ENCODE data around the gene EP300.
"Not testable (repeated sequence)": the region's sequence is repeated elsewhere in the genome, so short reads cannot be mapped to it uniquely, and the experiment has no call there.

The EP300 gene

DNA sequence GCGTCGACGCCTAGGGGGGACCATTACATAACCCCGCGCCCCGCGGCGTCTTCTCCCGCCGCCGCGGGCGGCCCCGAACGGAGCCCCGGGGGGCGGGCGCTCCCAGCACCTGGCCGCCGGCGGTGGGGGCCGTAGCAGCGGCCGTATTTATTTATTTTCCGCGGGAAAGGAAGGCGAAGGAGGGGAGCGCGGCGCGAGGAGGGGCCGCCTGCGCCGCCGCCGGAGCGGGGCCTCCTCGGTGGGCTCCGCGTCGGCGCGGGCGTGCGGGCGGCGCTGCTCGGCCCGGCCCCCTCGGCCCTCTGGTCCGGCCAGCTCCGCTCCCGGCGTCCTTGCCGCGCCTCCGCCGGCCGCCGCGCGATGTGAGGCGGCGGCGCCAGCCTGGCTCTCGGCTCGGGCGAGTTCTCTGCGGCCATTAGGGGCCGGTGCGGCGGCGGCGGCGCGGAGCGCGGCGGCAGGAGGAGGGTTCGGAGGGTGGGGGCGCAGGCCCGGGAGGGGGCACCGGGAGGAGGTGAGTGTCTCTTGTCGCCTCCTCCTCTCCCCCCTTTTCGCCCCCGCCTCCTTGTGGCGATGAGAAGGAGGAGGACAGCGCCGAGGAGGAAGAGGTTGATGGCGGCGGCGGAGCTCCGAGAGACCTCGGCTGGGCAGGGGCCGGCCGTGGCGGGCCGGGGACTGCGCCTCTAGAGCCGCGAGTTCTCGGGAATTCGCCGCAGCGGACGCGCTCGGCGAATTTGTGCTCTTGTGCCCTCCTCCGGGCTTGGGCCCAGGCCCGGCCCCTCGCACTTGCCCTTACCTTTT lies at the start of gene EP300:
EP300 (plus strand) TSS at position 570 of the 795 bp plus-strand sequence. CDS start 413 bp downstream, outside the sequence.
- in situ Hi-C loops (cut with MboI; ENCODE audit: low sequenced_read_pairs), result no loop called here

DNA sequence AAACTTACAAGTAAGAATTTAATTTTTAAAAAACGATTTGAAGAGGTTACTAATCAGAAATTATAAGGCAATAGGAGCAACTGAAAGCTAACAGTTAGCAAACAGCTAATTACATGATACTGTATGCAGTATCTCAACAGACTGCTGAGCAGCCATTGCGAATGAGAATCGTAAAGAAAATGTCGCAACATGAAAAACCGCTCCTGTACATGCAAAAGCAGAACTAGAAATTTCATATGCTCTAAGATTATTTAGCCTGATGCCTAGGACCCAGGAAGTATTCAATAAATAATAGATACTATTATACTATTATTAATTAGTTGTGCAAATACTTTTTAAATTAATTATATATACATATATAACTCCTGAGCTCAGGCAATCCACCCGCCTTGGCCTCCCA lies 48.7 kb upstream of the EP300 start:
- in situ Hi-C loops (cut with MboI; ENCODE audit: low sequenced_read_pairs), result no loop called here

DNA sequence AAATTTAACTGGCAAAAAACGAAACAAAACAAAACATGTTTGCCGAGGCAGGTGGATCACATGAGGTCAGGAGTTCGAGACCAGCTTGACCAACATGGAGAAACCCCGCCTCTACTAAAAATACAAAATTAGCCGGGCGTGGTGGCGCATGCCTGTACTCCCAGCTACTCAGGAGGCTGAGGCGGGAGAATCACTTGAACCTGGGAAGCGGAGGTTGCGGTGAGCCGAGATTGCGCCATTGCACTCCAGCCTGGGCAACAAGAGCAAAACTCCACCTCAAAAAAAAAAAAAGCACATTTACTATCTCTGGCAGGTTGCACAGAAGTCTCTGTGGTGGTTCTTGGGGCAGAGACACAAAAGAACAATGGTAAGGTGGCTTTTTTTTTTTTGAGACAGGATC lies 46.8 kb upstream of the EP300 start:
- in situ Hi-C loops (cut with MboI; ENCODE audit: low sequenced_read_pairs), result not testable (repeated sequence)

DNA sequence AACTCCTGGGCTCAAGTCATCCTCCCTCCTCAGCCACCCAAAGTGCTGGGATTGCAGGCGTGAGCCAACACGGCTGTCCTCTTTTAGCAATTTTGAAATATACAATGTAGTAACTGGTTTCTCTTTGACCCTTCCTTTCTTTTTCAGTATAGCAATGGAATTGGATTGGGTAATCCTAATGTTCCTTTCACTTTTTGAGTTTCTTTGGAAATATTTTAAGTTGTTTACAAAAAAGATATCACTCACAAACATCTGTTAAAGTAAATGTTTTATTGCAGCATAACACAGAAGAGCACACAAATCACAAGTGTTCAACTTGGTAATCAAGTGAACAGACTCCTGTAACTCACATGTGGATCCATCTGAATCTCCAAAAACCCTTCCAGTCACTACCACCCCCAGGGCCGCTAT lies 44.6 kb upstream of the EP300 start:
- in situ Hi-C loops (cut with MboI; ENCODE audit: low sequenced_read_pairs), result no loop called here

DNA sequence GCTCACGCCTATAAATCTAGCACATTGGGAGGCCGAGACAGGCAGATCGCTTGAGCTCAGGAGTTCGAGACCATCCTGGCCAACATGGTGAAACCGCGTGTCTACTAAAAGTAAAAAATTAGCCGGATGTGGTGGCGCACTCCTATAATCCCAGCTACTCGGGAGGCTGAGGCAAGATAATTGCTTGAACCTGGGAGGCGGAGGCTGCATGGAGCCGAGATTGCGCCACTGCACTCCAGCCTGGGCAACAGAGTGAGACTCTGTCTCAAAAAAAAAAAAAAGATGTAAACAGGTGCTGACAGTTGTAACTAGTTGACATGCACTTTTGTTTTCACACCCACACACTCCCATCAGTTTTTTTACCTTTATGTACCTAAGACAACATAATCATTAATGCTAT lies 44.0 kb upstream of the EP300 start:
- in situ Hi-C loops (cut with MboI; ENCODE audit: low sequenced_read_pairs), result not testable (repeated sequence)

DNA sequence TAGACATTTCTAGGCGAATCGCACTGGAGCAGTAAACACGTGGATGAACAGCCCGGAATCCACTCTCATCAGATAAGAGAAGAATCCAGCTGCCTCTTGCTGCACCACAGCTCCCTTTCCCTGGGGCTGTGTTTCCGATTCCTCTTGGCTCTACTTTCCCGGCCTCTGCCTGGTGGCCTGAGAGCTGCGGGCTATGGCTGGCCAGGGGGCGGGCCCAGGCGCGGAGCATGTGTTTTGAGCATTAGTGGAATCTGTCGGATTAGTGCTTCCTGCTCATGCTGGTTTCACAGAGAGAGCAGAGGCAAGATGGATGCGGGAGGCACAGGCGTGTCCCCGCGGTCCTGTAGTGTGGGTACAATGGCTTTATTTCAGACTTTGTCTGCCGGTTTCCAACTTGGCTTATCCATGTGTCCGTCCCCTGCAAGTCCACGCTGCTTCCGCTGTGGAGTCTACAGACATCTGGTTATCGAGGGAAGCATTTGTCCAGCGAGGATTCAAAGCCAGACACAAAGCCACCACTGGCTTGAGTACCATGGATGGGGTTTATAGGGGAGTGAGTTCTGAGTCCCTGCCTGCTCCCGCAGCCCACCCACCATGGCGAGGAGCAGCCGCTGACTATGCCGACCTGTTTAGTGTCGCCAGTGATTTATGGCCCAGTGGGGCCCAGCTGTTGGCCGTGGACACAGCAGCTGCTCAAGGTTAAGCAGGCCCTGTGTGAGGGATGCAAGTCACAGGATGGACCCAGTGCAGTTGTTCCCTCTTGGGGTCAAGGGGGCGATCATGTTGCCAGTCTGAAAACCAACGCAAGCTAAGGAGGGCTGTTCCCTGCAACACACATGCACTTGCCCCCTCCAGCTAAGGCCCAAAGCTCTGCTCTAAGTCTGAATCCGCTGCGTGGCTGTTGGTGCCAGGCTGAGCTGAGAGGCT lies 43.3 kb upstream of the EP300 start:
- in situ Hi-C loops (cut with MboI; ENCODE audit: low sequenced_read_pairs), result no loop called here

DNA sequence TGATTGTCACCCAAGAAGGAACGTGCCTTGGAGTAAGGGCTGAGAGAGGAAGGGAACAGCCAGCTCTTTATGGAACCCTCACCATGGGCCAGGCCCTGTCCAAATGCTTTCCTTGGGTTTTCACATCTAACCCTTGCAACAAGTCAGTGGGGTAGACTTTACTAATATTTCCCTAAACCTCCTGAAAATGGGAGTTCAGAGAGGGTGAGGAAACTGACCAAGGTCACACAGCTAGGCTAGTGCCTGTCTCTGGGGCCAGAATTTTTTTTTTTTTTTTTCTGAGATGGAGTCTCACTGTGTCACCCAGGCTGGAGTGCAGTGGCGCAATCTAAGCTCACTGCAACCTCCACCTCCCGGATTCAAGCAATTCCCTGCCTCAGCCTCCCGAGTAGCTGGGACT lies 42.6 kb upstream of the EP300 start:
- in situ Hi-C loops (cut with MboI; ENCODE audit: low sequenced_read_pairs), result not testable (repeated sequence)

DNA sequence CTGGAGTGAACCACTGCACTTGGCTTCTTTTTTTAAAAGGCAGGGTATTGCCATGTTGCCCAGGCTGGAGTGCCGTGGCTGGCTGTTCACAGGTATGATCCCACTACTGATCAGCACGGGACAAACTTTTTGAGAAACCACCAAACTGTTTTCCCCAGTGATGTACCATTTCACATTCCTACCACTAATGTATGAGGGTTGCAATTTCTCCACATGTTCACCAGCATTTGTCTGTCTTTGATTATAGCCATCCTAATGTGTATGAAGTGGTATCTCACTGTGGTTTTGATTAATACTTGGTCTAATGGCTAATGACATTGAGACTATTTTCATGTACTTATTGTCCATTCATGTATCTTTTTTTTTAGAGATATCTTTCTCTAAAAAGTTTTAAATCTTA lies 41.5 kb upstream of the EP300 start:
- in situ Hi-C loops (cut with MboI; ENCODE audit: low sequenced_read_pairs), result no loop called here

DNA sequence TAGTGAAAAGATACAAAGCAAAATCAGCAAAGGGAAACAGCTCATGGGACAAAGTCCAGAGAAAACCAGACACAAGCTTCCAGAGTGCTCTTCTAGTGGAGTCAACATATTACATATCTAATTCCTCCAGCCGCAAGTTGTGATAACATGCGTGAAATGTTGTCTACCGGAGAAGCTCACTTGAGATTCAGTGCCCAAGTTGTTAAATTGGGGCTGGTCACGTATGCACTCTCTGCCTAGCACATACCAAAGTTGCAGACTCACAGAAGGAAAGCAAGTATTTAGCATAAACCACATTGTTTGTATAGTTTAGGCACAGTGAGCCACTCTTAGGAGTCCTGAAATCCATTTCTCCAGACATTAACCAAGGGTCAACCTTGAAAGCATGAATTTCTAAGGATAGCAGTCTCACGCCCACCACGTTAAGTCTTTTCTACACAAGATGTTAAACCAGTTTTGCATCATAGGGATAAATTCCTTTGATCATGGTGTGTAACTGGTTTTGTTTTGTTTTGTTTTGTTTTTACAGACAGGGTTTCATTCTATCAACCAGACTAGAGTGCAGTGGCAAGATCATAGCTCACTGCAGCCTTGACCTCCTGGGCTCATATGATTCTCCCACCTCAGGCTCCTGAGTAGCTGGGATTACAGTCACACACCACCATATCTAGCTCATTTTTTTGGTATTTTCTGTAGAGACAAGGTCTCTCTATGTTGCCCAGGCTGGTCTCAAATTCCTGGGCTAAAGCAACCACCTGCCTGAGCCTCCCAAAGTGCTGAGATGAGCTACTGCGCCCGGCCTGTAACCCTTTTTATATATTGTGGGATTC lies 39.5 kb upstream of the EP300 start:
- in situ Hi-C loops (cut with MboI; ENCODE audit: low sequenced_read_pairs), result no loop called here

DNA sequence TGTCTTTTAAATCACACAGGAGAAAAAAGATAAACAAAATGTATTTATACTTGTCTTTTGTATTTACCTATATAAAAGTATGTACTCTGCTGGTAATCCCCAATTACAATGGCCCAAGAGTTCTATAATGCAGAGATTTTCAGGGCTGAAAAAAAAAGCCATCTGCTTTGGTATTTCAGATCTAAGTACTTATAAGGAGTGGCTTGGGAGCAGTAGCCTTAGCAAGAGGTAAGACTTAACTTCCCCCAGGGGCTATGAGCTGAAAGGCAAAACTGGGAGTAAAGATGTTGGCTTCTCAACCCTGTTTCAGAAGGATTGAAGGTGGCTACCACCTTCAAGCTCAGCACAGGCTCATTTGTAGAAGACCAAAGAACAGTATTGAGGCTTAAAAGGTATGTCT lies 35.3 kb upstream of the EP300 start:
- in situ Hi-C loops (cut with MboI; ENCODE audit: low sequenced_read_pairs), result no loop called here

DNA sequence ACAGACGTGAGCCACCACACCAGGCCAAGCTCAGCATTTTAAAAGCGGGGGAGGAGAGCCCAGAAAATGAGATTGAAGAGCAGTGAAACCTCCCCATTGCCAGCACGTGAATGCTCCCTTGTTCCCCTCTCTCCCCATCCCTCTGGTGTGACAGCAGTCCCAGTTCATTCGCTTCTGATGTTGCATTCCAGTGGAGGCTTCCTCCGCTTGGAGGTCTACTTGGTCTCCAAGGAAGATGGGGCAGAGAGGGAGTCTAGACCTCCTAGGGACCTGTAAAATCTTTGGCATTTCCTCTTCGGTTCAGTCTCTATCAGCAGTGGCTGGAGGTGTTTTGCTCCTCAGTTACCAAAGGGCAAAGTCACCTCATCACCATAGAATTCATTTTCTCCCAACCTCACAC lies 30.2 kb upstream of the EP300 start:
- in situ Hi-C loops (cut with MboI; ENCODE audit: low sequenced_read_pairs), result no loop called here

DNA sequence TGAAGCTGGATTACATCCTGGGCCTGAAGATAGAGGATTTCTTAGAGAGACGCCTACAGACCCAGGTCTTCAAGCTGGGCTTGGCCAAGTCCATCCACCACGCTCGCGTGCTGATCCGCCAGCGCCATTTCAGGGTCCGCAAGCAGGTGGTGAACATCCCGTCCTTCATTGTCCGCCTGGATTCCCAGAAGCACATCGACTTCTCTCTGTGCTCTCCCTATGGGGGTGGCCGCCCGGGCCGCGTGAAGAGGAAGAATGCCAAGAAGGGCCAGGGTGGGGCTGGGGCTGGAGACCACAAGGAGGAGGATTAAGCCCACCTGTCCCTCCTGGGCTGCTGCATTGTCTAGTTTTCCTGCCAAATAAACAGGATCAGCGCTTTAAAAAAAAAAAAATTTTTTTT lies 28.1 kb upstream of the EP300 start:
- in situ Hi-C loops (cut with MboI; ENCODE audit: low sequenced_read_pairs), result not testable (repeated sequence)

DNA sequence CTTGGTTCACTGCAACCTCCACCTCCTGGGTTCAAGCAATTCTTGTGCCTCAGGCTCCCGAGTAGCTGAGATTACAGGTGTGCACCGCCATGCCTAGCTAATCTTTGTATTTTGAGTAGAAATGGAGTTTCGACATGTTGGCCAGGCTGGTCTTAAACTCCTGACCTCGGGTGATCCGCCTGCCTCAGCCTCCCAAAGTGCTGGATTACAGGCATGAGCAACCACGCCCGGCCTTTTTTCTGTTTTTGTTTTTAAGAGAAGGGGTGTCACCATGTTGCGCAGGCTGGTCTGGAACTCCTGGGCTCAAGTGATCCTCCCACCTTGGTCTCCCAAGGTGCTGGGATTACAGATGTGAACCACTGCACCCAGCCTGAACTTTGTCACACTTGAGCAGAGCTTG lies 26.1 kb upstream of the EP300 start:
- in situ Hi-C loops (cut with MboI; ENCODE audit: low sequenced_read_pairs), result not testable (repeated sequence)

DNA sequence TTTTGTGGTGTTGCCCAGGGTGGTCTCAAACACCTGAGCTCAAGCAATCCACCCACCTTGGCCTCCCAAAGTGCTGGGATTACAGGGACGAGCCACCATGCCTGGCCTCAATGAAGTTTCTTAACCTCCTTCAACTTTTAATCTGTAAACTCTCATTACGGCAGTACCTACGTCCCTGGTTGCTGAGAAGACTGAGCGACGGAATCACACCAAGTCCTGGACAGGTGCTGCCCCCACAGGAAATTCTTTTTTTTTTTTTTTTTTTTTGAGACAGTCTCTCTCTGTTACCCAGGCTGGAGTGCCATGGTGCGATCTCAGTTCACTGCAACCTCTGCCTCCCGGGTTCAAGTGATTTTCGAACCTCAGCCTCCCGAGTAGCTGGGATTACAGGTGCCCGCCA lies 24.4 kb upstream of the EP300 start:
- in situ Hi-C loops (cut with MboI; ENCODE audit: low sequenced_read_pairs), result not testable (repeated sequence)

DNA sequence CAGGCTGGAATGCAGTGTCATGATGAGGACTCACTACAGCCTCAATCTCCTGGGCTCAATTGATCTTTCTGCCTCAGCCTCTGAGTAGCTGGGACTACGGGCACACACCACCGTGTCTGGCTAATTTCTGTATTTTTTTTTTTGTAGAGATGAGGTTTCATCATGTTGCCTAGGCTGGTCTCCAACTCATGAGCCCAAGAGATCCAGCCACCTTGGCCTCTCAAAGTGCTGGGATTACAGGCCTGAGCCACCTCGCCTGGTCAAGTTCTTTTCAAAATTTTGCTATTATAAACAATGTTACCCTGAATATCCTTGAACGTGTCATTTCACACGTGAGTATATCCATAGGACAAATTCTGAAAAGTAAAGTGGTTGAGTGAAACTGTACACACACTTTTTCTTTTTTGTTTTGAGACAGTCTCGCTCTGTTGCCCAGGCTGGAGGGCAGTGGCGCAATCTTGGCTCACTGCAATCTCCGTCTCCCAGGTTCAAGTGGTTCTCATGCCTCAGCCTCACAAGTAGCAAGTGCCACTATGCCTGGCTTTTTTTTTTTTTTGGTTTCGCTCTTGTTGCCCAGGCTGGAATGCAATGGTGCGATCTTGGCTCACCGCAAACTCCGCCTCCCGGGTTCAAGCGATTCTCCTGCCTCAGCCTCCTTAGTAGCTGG lies 21.6 kb upstream of the EP300 start:
- in situ Hi-C loops (cut with MboI; ENCODE audit: low sequenced_read_pairs), result no loop called here

DNA sequence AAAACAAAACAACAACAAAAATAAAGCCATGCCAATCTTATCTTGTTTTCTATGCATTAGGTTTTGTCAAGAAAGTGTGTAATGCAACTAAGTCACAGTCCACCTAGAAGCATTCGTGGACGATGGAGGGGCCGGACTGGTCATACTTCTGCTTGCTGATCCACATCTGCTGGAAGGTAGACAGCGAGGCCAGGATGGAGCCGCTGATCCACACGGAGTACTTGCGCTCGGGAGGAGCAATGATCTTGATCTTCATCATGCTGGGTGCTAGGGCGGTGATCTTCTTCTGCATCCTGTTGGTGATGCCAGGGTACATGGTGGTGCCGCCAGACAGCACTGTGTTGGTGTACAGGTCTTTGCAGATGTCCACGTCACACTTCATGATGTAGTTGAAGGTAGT lies 18.3 kb upstream of the EP300 start:
- in situ Hi-C loops (cut with MboI; ENCODE audit: low sequenced_read_pairs), result no loop called here

DNA sequence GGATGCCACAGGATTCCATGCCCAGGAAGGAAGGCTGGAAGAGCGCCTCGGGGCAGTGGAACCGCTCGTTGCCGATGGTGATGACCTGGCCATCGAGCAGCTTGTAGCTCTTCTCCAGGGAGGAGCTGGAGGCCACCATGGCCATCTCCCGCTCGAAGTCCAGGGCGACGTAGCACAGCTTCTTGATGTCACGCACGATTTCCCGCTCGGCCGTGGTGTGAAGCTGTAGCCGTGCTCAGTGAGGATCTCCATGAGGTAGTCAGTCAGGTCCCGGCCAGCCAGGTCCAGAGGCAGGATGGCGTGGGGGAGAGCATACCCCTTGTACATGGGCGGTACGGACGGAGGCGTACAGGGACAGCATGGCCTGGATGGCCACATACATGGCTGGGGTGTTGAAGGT lies 17.9 kb upstream of the EP300 start:
- in situ Hi-C loops (cut with MboI; ENCODE audit: low sequenced_read_pairs), result no loop called here

DNA sequence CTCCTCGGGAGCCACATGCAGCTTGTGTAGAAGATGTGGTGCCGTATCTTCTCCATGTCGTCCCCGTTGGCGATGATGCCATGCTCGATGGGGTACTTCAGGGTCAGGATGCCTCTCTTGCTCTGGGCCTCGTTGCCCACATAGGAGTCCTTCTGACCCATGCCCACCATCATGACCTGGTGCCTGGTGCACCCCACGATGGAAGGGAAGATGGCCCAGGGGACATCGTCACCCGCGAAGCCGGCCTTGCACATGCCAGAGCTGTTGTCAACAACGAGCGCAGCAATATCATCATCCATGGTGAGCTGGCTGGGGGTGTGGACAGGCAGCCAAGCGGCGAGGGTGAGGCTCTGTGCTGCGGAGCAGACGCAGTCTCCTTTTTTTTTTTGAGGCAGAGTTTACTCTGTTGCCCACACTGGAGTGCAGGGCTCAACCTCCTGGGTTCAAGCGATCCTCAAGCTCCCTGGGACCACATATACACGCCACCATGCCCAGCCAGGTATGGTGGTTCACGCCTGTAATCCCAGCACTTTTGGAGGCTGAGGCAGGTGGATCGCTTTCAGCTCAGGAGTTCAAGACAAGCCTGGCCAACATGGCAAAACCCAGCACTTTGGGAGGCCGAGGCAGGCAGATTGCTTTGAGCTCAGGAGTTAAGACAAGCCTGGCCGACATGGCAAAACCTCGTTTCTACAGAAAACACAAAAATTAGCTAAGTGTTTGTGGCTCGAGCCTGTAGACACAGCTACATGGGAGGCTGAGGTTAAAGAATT lies 17.3 kb upstream of the EP300 start:
- in situ Hi-C loops (cut with MboI; ENCODE audit: low sequenced_read_pairs), result no loop called here

DNA sequence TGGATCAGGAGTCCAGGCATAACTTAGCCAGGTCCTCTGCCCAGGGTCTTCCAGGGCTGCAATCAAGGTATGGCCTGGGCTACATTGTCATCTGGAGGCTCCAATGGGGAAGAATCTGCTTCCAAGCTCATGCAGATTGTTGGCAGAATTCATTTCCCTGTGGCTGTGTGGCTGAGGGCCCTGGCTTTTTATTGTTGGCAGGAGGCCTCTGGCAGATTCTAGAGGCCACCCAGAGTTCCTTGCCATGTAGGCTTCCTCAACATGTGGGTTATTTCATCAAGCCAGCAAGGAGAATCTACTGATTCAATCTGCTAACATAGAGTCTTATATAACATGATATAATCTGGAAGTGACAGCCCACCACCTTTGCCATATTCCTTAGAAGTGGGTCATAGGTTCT lies 16.4 kb upstream of the EP300 start:
- in situ Hi-C loops (cut with MboI; ENCODE audit: low sequenced_read_pairs), result no loop called here

DNA sequence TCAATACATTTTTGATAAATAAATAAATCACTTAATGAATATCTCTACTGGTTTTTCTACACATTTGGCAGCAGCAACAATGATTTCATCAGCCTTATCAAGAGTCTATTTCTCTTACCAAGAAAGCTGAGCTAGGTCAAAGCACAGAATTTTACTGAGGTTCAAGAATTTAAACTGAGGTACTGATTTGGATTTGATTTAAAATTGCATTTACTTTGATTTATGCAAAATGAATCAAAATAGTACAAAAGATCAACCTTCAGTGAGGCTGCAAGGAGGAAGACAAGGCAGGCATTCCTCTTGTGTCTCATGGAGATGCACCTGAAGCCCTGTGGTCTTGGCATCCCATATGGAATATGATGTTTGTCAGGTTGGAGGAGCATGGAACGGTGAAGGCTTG lies 15.5 kb upstream of the EP300 start:
- in situ Hi-C loops (cut with MboI; ENCODE audit: low sequenced_read_pairs), result no loop called here

Measured in hTERT RPE-1 (cell line).